D721Med (cell line): ENCODE results near the gene FAM53B.

Experiments
- DNase-seq: peaks from one replicate; pipeline ENCODE4 v3.0.0; 2011; ENCODE audit warnings: low spot score; ENCODE audit not compliant: insufficient read length
- FAIRE-seq: peaks from 2 replicates; lab custom pipeline; 2011; peaks lifted over from hg19 to GRCh38; lab: Jason Lieb, UNC
- CTCF ChIP-seq: IDR thresholded peaks from 2 replicates; pipeline ENCODE4 v1.5.1; 2012; ENCODE audit warnings: mild to moderate bottlenecking, control low read depth; ENCODE audit not compliant: insufficient read depth; ENCODE audit errors: missing control alignments

FAM53B gene

GRCh38 chr10:124688386-124688785 is 55.8 kb downstream of the FAM53B start:
- no peak for FAIRE-seq
- TF ChIP-seq CTCF = no peak

GRCh38 chr10:124686707-124687376 is 57.3 kb downstream of the FAM53B start:
- DNase-seq (no peak), FAIRE-seq (no peak)
- no peak for TF ChIP-seq CTCF

More at GRCh38 chr10:124688386-124688785, 55.8 kb downstream of the FAM53B start:
- no peak for DNase-seq

- no peak for TF ChIP-seq CTCF
- DNase-seq = no peak
- FAIRE-seq = no peak
Observed at GRCh38 chr10:124685261-124685660, 58.9 kb downstream of the FAM53B start.

GRCh38 chr10:124683814-124684213 is 60.4 kb downstream of the FAM53B start:
- DNase-seq = no peak
- no peak for FAIRE-seq
- TF ChIP-seq CTCF = no peak

GRCh38 chr10:124681626-124682552 is 62.3 kb downstream of the FAM53B start:
- TF ChIP-seq CTCF = no peak
- FAIRE-seq (no peak), DNase-seq (no peak)

GRCh38 chr10:124681091-124681490 is 63.1 kb downstream of the FAM53B start:
- no peak for DNase-seq
- FAIRE-seq = no peak
- TF ChIP-seq CTCF = no peak
